IMR-90 (cell line): ENCODE results near the gene PSMD8. TPM values are rescaled to one million over a fixed set of nuclear protein-coding genes. Genes with fewer than 3 reads are reported as not detected.

Experiments used
- ATAC-seq: fragments of 200-7000 bp; cut with Tn5 transposase; 2 replicates; pipeline ENCODE4 v1.9.1; 2020; ENCODE audit warnings: low read depth, mild to moderate bottlenecking, moderate library complexity
- BruUV-seq: library from RNA; stranded (reverse); fragments of 400-500 nt; replicated peaks from 2 replicates; lab custom pipeline; 2021; lab: Mats Ljungman, UMichigan
- CTCF ChIA-PET: fragments of 300-600 bp; formaldehyde crosslinking; extraction: SDS; loops from one replicate; lab custom pipeline; 2021; ENCODE audit warnings: antibody characterized with exemption; lab: Yijun Ruan, JAX
- POLR2A ChIA-PET: fragments of 300-600 bp; sonication (Branson Sonifier 250); formaldehyde crosslinking; loops from one replicate; lab custom pipeline; 2022; ENCODE audit warnings: antibody characterized with exemption; ENCODE audit not compliant: unreplicated experiment; lab: Charles Lee
- DNase-seq: peaks from one replicate; pipeline ENCODE4 v3.0.0; 2013
- H2AFZ ChIP-seq: replicated peaks from 2 replicates; pipeline ENCODE3; 2013; ENCODE audit warnings: low read length, mild to moderate bottlenecking; ENCODE audit not compliant: poor library complexity
- H2AK5ac ChIP-seq: 2 replicates; pipeline ENCODE4 v1.6.1; 2013; ENCODE audit warnings: low read depth, low read length, inconsistent platforms
- H2AK9ac ChIP-seq: replicated peaks from 2 replicates; pipeline ENCODE3; 2013; ENCODE audit warnings: mild to moderate bottlenecking, low read depth, low read length, moderate library complexity; ENCODE audit not compliant: poor library complexity
- H2BK120ac ChIP-seq: 2 replicates; pipeline ENCODE4 v1.6.1; 2013; ENCODE audit warnings: low read depth, low read length, inconsistent platforms
- H2BK15ac ChIP-seq: 3 replicates; pipeline ENCODE4 v1.6.1; 2013; ENCODE audit warnings: low read depth, low read length, inconsistent platforms
- H2BK20ac ChIP-seq: 2 replicates; pipeline ENCODE4 v1.6.1; 2013; ENCODE audit warnings: low read depth, mild to moderate bottlenecking, inconsistent platforms, low read length, moderate library complexity
- H2BK5ac ChIP-seq: 2 replicates; pipeline ENCODE4 v1.6.1; 2013; ENCODE audit warnings: mild to moderate bottlenecking, low read depth, low read length, inconsistent platforms; ENCODE audit not compliant: poor library complexity, severe bottlenecking
- H3K14ac ChIP-seq: replicated peaks from 2 replicates; pipeline ENCODE4 v1.6.1; 2013; ENCODE audit warnings: low read depth, low read length, inconsistent platforms
- H3K18ac ChIP-seq: 2 replicates; pipeline ENCODE4 v1.6.1; 2013; ENCODE audit warnings: low read depth, low read length, control low read depth
- H3K23ac ChIP-seq: 2 replicates; pipeline ENCODE4 v1.6.1; 2013; ENCODE audit warnings: low read depth, low read length, inconsistent platforms
- H3K27ac ChIP-seq: 2 replicates; pipeline ENCODE4 v1.5.1; 2013; ENCODE audit warnings: mild to moderate bottlenecking, control low read depth, low read length; ENCODE audit not compliant: insufficient read depth
- H3K27me3 ChIP-seq: 2 replicates; pipeline ENCODE4 v1.6.1; 2013; ENCODE audit warnings: low read length; ENCODE audit not compliant: control insufficient read depth, insufficient read depth
- H3K36me3 ChIP-seq: 2 replicates; pipeline ENCODE4 v1.6.1; 2013; ENCODE audit warnings: low read length, mixed read lengths; ENCODE audit not compliant: control insufficient read depth, insufficient read depth
- H3K4ac ChIP-seq: 2 replicates; pipeline ENCODE4 v1.6.1; 2013; ENCODE audit warnings: low read depth, low read length, inconsistent platforms
- H3K4me1 ChIP-seq: 2 replicates; pipeline ENCODE4 v1.6.1; 2013; ENCODE audit warnings: low read length, mixed read lengths; ENCODE audit not compliant: control insufficient read depth, insufficient read depth
- H3K4me2 ChIP-seq: 2 replicates; pipeline ENCODE4 v1.6.1; 2013; ENCODE audit warnings: low read depth, mild to moderate bottlenecking, control low read depth, low read length, moderate library complexity
- H3K4me3 ChIP-seq: 2 replicates; pipeline ENCODE4 v1.5.1; 2013; ENCODE audit warnings: low read depth, mild to moderate bottlenecking, control low read depth, low read length, moderate library complexity; ENCODE audit not compliant: insufficient read depth
- H3K56ac ChIP-seq: 2 replicates; pipeline ENCODE4 v1.6.1; 2013; ENCODE audit warnings: low read length, inconsistent platforms; ENCODE audit not compliant: insufficient read depth; ENCODE audit errors: extremely low read depth
- H3K79me1 ChIP-seq, 2 experiments: 2 replicates each; pipeline ENCODE4 v1.6.1; 2013; ENCODE audit warnings: low read length in 2 of 2, inconsistent platforms in 1 of 2, low read depth in 1 of 2
- H3K9ac ChIP-seq: 2 replicates; pipeline ENCODE4 v1.6.1; 2013; ENCODE audit warnings: low read depth, low read length, control low read depth
- H3K9me1 ChIP-seq: 2 replicates; pipeline ENCODE4 v1.6.1; 2013; ENCODE audit warnings: low read length, inconsistent platforms; ENCODE audit not compliant: insufficient read depth
- H3K9me3 ChIP-seq: 2 replicates; pipeline ENCODE4 v1.6.1; 2013; ENCODE audit warnings: low read length; ENCODE audit not compliant: control insufficient read depth, insufficient read depth
- H4K20me1 ChIP-seq: 2 replicates; pipeline ENCODE4 v1.6.1; 2013; ENCODE audit warnings: low read length, inconsistent platforms; ENCODE audit not compliant: insufficient read depth
- H4K5ac ChIP-seq: 2 replicates; pipeline ENCODE4 v1.6.1; 2013; ENCODE audit warnings: mild to moderate bottlenecking, low read depth, low read length, control low read depth
- H4K8ac ChIP-seq, 2 experiments: 2 replicates each; pipeline ENCODE4 v1.6.1; 2013; ENCODE audit warnings: low read depth in 2 of 2, low read length in 2 of 2, control low read depth in 1 of 2, inconsistent platforms in 1 of 2
- H4K91ac ChIP-seq: 2 replicates; pipeline ENCODE4 v1.6.1; 2013; ENCODE audit warnings: low read depth, low read length, inconsistent platforms; ENCODE audit not compliant: insufficient read depth
- CHD1 ChIP-seq: IDR thresholded peaks from 2 replicates; pipeline ENCODE4 v1.6.1; 2012; ENCODE audit warnings: low read depth, low read length, improper control_type of control experiment
- ELK1 ChIP-seq: fragments of 150-350 bp; IDR thresholded peaks from 2 replicates; pipeline ENCODE4 v1.6.1; 2016; ENCODE audit warnings: low read depth, mild to moderate bottlenecking, low read length, moderate library complexity, borderline replicate concordance
- MAFK ChIP-seq: IDR thresholded peaks from 2 replicates; pipeline ENCODE4 v1.6.1; 2012; ENCODE audit warnings: low read depth, low read length, improper control_type of control experiment
- MAZ ChIP-seq: IDR thresholded peaks from 2 replicates; pipeline ENCODE4 v1.6.1; 2012; ENCODE audit warnings: low read depth, mild to moderate bottlenecking, low read length, improper control_type of control experiment, moderate library complexity, borderline replicate concordance
- MXI1 ChIP-seq: IDR thresholded peaks from 2 replicates; pipeline ENCODE4 v1.6.1; 2012; ENCODE audit warnings: low read depth, mild to moderate bottlenecking, low read length, moderate library complexity, borderline replicate concordance
- POLR2A ChIP-seq: IDR thresholded peaks from 2 replicates; pipeline ENCODE4 v1.6.1; 2012; ENCODE audit warnings: mild to moderate bottlenecking, low read depth, low read length
- RAD21 ChIP-seq: IDR thresholded peaks from 2 replicates; pipeline ENCODE4 v1.6.1; 2012; ENCODE audit warnings: low read length, improper control_type of control experiment
- RCOR1 ChIP-seq: IDR thresholded peaks from 2 replicates; pipeline ENCODE4 v1.6.1; 2012; ENCODE audit warnings: mild to moderate bottlenecking, low read length, improper control_type of control experiment; ENCODE audit not compliant: insufficient replicate concordance
- WGBS, 2 experiments: methylation state at CpG; one replicate each; pipeline versions ENCODE4 v1.1.5 to v1.1.7; 2013; ENCODE audit warnings: missing lambda C conversion rate in 2 of 2; ENCODE audit not compliant: insufficient read length in 1 of 2; ENCODE audit errors: extremely low coverage in 2 of 2; 5-methylcytosine and 5-hydroxymethylcytosine counted together
- dilution Hi-C: fragments of 300-500 bp; cut with HindIII; formaldehyde crosslinking; loops from one replicate; pipeline ENCODE4 v1.14.3; 2018; ENCODE audit warnings: low sequenced_read_pairs; ENCODE audit not compliant: unreplicated experiment
- in situ Hi-C: fragments of 300-500 bp; cut with MboI; formaldehyde crosslinking; loops from 3 replicates; pipeline ENCODE4 v1.14.3; 2019; ENCODE audit warnings: low sequenced_read_pairs, inconsistent platforms, mixed read lengths
- intact Hi-C: fragments of 100-400 bp; cut with micrococcal nuclease; formaldehyde crosslinking; loops from 2 replicates; pipeline ENCODE4 v1.10.0; 2022
- polyA plus RNA-seq, 3 experiments: library from polyadenylated mRNA; depleted of rRNA; stranded (reverse); fragments of >200 nt; gene quantifications; 2 replicates each; pipeline ENCODE4 v1.2.3, GENCODE V29; 2012; ENCODE audit warnings: low replicate concordance in 1 of 3
- total RNA-seq: library from RNA; depleted of rRNA; stranded (reverse); fragments of >200 nt; gene quantifications from 2 replicates; pipeline ENCODE4 v1.2.3, GENCODE V29; 2012

PSMD8 gene
- total and polyA plus RNA-seq, 2 of the 4 experiments (the other 2 are of a cell fraction): 475 to 644 TPM

GRCh38 chr19:38386971-38387549 lies 12.7 kb downstream of the PSMD8 start (continued):
- no peak for TF ChIP-seq MXI1

- H2AFZ ChIP-seq: peak within 1 kb of the TSS; percentile 92
- peaks cover 7 to 53% of the 10 kb centered on the region in 2 experiments; a peak in 3 of 4 replicates for H3K79me1 ChIP-seq
- peaks cover 2% of the 10 kb centered on the region for H3K4me1 ChIP-seq
- intact Hi-C loops: loop anchor here (2.0 to 5.0 kb wide), 2 partner anchors 13 to 155 kb away; partner anchors contain the start of gene PSMD8
- H4K8ac ChIP-seq: peak within 1 kb of the TSS; percentile 40 to 90
- H3K9me1 ChIP-seq: peaks cover 7% of the 10 kb centered on the region
- H3K27ac ChIP-seq: peak within 1 kb of the TSS; percentile 90
- CTCF ChIA-PET: interaction anchor here (0.7 to 1.5 kb wide), 3 partner anchors 12 to 15 kb away, joined by 3 to 6 read pairs (median 4); partner anchors contain the start of genes FAM98C and PSMD8
- peak within 1 kb of the TSS; percentile 97; the same call in 2 of the 3 replicates for H2BK15ac ChIP-seq
- peak within 1 kb of the TSS; percentile 88 for H4K91ac ChIP-seq
- POLR2A ChIA-PET: interaction anchor here (0.5 to 2.4 kb wide), 4 partner anchors 12 to 234 kb away, joined by 3 to 12 read pairs (median 4); partner anchors contain the start of gene PSMD8
- H2BK120ac ChIP-seq: peak within 1 kb of the TSS; percentile 71
- WGBS, 2 experiments: 0% methylated on average over 32 of the region's 51 CpGs; no CpG with 5 or more reads in 1 of the 2 experiments
- H2AK5ac ChIP-seq: peak within 1 kb of the TSS; percentile 91
- H3K56ac ChIP-seq: peak within 1 kb of the TSS; percentile 86
- peak within 1 kb of the TSS; percentile 63; the same call in 1 of the 2 replicates for H2BK20ac ChIP-seq
- H3K27me3 ChIP-seq: no peaks in the 10 kb centered on the region
- peak within 1 kb of the TSS; percentile 92 for H3K14ac ChIP-seq
- in situ Hi-C loops: no loop called here
- peak within 1 kb of the TSS; percentile 53 for H4K5ac ChIP-seq
- H3K4me3 ChIP-seq: peak within 1 kb of the TSS; percentile 67
- peak within 1 kb of the TSS; percentile 84 for H2BK5ac ChIP-seq
- H3K4me2 ChIP-seq: peak within 1 kb of the TSS; percentile 96
- ATAC-seq (peak; percentile 81), DNase-seq (peak; percentile 93)
- peaks cover 8% of the 10 kb centered on the region for H4K20me1 ChIP-seq
- no TSS peak for BruUV-seq
- H3K23ac ChIP-seq: peak within 1 kb of the TSS; percentile 82; the same call in 1 of the 2 replicates
- H2AK9ac ChIP-seq: peak within 1 kb of the TSS; percentile 100
- H3K36me3 ChIP-seq: peaks cover 25% of the 10 kb centered on the region
- H3K4ac ChIP-seq: peak within 1 kb of the TSS; percentile 86
- peak within 1 kb of the TSS; percentile 78 for H3K18ac ChIP-seq
- H3K9ac ChIP-seq: peak within 1 kb of the TSS; percentile 83
- no peaks in the 10 kb centered on the region for H3K9me3 ChIP-seq
- TF ChIP-seq CHD1 (no peak), POLR2A (peak; percentile 34; the same call in 1 of the 2 replicates), MXI1 (no peak), ELK1 (no peak), MAFK (no peak), RCOR1 (no peak), MAZ (peak; percentile 66; the same call in 1 of the 2 replicates), RAD21 (no peak)
- dilution Hi-C loops: no loop called here
Observed at GRCh38 chr19:38387550-38388348, 13.4 kb downstream of the PSMD8 start, which contains the start of gene GGN. GGN (minus strand) TSS chr19:38388034; CDS start chr19:38387261, 773 bp downstream.
